8988T (cell line): ENCODE data around the gene IQSEC2.

Experiments
- DNase-seq: peaks from one replicate; pipeline ENCODE4 v3.0.0; 2011

IQSEC2 gene

DNA sequence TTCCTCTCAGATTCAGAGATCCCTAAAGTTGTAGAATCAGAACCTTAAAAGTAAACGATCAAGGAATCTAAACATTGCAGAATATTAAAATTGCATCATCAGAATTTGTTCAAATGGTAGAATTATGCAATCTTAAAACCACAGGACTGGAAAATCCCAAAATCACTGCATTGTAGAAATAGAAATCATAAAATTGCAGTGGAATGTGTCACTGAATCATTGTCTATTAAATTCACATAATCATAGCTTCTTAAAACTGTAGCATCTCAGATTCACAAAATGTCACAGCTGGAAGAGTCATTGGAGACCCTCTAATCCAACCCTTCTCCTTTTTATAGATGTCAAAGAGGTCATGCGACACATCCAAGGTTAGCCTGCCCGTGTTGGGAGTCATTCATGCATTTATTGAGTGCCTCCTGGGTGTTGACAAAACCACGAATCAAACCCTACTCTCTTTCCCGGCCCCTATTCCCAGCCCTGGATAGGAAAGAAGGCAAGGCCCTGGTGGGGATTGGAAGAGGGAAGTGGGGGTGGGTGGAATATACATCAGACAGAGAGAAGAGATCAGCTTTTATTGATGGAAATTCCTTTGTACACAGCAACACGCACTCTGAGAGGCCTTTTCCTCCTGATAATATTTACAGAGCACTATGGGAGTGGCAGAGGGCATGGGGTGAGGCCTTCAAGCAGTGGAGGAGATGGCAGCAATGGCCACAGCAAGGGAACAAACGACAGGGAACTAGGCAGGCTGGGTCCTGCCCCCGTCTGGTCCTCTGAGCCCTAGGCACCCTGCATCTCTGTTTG, 15.4 kb downstream of the IQSEC2 start:
- no peak for DNase-seq

DNA sequence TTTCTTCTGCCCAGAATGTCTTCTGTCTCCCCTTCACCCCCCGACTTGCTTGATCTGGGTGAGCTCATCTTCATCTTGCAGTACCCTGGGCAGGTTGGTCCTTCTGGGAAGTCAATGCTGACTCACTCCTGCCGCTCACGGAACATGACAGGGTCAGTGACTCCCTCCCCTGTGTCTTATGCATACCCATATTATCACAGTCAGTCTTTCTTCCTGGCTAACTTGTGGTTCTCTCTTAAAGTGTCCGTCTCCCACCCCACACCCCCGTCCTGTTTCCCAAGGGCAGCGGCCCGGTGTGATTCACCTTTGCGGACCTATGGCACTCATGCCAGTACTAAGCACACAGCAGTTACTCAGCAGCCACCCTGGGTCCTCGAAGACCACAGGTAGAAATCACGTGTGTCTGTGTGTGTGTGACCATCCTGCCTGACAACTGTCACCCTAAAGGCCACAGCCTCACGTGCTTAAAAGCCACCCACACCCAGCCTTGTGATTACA, 17.7 kb downstream of the IQSEC2 start:
- DNase-seq = no peak

DNA sequence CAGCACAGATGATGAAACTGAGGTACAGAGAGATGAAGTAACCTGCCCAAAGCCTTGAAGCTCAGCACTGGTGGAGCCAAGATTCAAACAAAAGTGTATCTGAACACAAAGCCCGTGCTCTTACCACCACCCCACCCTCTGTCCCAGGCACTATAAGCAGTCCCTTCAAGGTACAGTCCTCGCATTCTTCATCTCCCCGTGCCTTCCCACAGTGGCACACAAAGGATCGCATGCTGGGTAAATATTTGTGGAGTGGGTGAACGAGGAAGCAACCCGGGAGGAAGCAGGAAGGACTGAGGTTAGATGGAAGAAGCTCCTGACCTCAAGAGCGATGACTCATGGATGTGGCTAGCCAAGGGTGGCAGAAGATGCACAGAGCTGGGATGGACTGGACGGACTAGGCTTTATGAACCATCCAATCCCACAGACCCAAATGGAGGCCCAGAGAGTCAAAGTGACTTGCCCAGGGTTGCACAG, 18.4 kb downstream of the IQSEC2 start:
- no peak for DNase-seq

DNA sequence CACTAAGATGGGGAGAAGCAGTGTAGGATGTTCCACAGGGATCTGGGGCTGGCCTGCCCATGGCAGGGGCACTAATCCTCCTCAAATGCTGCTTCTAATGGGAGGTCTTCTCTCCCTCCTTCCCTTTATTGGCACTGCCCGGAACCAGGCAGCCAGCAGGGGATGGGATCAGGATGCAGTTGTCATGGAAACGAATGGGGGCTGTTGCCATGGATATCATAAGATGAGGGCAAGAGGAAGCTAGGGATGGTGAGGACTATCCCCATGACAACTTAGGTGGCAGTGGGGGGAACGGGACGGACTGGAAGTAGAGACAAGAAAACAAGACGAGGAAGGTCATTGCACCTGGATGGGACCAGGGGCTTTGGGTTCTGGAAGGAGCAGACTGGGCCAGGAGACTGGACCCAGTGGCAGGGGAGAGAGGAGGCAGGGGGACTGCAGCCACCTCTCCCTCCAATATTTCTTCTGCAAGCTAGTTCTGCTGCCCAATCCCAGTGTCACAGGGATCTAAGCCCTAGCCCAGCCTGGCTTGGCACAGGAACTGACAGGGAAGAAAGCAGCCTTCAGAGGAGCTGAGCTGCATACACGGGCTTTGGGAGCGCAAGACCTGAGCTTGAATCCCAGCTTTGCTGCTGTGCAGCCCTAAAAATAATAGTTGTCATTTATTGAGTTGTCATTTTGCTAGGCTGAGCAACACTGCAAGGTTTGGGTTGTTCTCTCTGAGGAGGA, 19.0 kb downstream of the IQSEC2 start:
- DNase-seq = no peak

DNA sequence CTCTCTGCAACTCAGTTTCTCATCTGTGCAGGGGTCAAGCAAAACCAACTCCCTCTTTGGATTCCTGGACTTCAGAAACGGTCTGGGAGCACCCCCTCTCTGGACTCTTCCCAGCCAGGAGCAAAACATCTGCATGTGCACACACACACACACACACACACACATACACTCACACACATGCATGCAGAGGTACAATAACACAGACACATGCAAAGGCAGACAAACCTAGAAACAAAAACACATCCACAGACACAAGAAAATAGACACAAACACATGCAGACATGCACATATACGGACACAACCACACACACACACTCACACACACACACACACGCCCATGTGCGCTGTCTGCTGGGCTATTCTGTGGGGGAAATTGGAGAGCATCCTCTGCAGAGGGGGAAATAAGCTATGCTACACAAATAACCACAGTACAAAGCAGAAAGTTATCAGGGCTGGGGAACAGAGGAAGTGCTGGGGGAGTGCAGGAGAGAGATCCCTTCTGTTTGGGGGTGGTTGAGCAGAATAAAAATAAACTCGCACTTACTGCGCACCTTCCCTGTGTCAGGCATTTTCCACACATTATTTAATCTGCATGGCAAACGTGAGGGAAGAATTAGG, 19.9 kb downstream of the IQSEC2 start:
- DNase-seq = no peak

DNA sequence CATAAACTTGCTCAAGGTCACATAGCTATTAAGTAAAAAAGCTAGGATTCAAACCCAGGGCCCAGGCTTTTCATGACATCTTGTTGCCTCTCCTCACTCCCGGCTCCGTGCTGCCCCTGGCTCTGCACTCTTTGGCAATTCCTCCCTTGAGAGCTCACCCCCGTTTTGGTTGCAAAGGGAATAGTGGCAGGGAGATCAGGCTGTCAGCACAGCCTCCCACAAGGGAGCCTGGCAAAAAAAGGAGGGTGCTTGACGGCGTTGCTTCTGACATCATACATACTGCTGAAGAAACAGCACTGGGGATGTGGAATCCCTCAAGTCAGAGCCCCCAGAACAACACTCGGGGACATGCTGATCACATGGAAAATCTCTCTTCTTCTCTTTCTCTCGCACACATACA, 20.5 kb downstream of the IQSEC2 start:
- no peak for DNase-seq

DNA sequence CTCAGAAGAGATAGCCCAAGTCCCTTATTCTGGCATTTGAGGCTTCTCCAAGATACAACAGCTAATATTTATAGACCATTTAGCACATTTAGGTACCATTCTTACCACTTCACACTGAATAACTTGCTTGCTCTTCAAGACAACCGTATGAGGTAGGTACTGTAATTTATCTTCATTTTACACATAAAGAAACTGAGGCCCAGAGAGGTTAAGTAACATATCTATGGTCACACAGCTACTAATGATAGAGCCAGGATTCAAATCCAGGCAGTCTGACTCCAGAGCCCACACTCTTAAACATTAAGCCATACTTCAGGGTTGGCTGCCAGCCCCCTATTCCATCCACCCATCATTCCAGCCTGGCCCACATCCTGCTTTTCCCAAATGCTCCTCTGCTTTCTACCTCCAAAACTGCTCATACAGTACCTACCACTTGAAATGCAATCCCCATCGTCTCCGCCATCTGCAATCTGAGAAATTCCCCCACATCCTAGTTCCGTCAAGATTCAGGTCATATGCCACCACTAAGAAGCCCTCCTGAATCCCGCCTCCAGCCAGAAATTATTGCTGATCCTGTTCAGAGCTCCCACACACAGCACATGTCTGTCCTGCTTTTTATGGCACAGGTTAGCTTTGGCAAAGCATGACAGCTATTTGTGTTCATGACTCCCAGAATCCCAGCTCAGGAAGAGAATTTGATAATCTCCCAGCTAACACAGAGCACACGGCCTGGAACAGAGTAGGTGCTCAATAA, 23.5 kb downstream of the IQSEC2 start:
- no peak for DNase-seq

DNA sequence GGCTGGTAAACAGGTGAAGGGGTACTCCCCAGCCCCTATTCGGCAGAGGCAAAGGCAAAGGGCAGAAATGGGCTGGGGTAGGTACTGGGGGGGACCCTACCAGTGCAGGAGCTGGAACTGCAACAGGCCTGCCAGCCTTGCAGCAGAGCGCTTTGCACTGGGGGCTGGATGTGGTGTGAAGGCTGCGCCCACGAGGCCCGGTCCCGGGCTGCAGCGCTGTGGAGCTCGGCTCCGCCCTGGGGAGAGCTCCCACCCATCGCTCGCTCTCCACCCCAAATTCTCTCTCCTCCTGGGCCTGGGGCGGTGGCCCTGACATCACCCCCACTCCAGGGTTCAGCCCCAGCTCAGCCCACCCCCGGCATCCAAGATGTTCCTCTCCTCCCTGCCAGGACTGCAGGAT, 24.2 kb downstream of the IQSEC2 start:
- DNase-seq = no peak

DNA sequence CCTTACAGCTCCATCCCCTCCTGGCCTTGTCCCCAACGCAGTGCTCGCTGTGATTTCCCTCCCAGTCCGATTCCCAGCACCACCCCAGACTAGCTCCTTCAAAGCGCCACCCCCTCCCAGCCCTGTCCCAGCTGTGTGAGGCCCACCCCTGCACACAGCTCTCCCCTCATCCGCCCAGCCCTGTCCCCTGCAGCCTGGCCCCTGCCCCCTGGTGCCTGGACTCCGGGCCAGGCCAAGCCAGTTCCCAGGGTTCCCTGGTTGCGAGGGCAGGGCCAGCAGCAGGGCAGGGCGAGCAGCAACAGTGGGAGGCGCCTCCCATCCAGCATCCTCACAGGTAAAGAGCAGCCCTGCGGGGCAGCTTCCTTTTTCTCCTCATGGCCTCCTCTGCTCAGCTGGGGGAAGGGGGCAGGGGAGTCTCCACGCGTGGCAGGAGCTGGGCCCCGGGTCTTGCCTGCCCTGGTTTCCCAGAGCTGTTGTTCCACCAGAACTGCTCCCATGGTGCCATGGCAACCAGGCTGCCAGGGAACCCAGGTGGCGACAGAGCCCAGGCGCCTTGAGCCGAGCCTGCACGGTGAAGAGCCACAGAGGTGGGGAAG, 24.8 kb downstream of the IQSEC2 start:
- no peak for DNase-seq

DNA sequence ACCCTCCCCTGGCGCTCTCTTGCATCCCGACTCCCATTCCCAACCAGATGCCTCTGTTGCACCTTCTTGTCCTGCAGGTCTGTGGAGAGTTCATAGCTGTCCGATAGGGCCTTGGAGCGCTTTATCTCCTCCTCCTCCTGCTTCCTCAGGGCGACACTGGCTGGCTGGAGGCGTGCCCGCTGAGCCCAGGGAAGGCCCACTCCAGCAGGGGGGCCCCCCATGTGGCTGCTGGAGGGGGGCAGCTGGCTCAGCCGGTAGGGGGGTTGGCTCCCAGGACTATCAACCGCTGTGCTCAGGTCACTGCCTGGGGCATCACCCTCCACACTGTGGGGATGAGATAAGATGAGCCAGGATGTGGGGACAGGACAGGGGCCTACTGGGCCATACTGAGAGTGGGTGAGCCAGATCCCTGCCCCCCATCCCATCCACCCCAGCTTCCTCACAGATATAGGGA, 25.6 kb downstream of the IQSEC2 start:
- DNase-seq = no peak

DNA sequence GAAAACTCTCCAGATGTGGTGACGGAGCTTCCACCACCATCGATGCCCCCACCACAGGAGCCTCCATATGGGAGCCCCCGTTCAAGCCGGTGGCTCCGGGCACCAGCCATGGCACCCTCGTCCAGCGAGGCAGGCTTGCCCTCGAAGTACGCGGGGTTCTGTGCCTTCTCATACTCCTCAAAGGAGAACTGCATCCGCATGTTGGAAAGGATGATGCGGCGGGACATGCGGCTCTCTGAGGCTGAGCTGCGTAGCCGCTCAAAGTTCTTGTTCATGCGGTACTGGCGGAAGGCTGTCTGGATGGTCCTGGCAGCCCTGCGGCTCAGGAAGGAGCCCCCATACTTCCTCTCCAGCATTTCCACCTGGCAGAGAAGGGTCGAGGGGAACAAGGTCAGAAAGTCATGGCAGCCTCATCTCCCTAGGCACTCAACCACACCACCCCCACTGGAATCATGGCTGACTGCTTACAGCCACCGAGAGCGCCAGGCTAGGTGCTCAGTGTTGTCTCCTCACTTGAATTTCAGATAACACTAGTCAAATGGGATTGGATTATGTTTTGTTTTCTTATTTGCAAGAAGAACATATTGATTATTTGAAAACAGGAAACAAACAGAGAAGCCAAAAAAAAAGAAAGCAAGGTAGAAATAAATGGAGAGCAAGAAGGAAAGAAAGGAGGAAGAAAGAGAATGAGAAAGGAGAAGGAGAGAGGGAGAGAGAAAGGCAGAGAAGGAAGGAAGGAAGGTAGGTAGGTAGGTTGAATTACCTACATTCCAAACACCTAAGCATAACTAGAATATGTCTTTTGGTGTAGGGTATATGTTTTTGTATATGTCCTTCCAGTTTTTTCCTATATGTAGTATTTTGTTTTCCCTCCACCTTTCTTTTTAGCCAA, 26.6 kb downstream of the IQSEC2 start:
- DNase-seq = no peak

DNA sequence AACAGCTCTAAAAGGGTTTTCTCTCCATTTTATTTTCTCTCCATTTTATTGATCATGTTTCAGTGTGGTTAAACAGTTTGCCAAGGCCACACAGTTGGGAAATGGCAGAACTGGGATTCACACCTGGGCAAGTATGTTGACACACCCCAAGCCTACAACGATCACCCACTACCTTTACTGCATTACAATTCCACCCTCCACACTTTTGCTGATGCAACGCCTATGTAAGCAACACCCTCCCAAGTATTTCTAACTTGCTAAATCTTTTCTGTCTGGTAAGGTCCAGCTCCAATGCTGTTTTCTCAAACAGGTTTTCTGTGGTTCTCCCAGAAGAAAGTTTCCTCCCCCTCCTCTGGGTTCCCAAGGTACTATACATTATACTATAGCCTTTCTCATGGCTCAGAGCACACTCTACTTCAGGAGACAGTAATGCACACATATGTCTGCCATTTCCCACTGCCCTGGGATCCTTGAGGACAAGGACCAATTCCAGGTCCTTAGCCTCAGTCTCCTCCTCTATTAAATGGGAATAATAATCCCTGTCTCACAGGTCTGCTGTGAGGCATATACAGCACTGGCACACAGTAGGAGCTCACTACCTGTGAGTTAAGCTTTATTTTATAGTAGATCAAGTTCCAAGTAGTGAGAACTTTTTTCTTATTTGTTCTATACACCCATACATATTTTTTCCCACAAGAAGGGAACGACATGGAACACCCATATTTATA, 27.9 kb downstream of the IQSEC2 start:
- DNase-seq = no peak

DNA sequence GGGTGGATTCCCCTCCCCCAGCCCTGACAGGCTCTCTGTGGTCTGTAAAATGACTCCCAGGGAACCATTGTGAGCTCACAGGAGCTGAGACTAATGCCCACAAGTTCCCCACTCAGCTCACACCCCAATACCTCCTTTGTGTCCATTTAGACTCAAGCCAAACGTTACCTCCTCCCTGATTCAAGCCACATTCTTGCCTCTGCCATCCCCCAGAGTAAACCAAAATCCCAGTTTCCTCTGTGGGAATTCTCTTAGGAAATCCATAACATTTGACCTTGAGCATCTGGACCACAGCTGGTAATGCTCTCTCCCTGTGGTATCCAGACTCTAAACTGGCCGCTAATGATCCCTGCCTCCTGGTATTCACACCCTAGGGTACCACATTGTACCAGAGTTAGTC, 30.1 kb downstream of the IQSEC2 start:
- DNase-seq = no peak

DNA sequence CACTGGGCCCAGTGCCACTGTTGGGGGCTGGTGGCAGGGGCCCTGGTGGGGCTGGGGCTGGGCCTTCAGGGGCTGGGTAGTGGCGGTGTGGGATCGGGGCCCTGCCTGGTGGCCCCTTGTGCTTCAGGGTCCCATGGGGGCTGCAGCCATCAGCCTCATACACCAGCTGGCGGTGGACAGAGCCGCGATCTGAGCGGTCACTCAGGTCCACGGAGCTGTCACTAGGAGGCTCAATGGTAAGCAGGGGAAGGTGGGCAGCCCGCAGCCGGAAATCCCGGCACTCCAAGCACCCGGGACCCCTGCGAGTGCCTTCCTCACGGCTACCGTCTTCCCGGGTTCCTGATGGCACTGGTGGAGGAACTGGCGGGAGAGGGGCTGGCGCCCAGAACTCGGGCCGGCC, 30.8 kb downstream of the IQSEC2 start:
- no peak for DNase-seq

DNA sequence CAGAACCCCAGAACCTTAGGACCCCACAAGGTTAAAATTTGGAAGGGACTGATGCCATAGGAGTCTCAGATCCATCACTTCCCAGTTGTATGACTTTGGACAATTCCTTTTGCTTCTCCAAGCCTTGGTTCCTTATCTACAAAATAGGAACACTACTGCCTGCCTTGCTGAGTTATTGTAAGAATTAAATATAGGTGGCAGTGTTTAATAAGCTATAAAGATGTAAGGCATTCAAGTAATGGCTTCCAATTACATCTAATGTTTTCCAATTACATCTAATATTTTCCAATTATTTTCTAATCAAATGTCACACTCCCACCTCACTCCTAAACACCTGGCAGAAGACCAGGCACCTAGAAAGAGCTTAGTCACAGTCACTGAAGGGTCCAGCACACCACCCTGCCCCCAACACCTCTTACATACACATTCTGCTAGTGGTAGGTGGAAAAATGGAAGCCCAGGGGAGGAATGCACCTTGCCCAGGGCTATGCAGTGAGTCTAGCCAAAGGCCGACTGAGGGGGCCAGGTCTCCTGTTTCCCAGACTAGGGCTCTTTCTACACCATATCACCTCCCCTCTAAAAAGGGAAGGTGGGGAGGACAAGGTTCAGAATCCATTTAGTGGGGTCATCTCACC, 31.9 kb downstream of the IQSEC2 start:
- no peak for DNase-seq

DNA sequence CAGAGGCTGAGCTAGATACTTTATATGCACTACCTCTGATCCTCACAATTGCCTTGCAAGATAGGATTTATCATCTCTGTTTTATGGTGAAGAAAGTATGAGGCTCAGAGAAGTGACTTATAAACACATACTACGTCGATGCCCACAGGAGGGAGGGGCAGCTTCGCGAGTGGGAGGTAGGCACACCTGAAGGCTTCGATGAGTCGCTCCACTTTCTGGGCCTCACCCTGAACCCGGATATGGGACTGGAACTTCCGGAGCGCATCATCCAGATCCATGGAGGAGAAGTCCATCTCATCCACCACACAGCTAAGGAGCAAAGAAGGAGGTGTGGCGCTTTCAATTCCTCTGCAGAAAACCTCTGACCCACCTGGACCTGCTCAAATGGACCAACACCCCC, 33.5 kb downstream of the IQSEC2 start:
- no peak for DNase-seq

DNA sequence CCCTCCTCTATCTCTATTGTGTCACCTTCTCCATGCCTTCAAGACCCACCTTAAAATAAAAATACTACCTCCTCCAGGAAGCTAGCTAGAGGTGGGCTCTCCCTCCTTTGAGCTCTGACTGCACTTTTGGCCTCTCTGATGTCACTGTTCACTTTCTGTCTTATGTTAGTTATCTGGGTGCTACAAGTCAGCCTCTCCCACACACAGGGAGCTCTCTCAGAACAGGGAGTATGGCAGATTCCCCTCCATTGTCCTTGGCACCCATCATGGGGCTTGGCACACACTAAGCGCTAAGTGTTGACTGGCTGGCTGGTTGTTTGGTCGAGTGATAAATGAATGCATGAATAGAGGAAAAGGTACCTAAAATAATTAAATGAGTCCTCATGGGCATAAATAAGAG, 35.2 kb downstream of the IQSEC2 start:
- no peak for DNase-seq

DNA sequence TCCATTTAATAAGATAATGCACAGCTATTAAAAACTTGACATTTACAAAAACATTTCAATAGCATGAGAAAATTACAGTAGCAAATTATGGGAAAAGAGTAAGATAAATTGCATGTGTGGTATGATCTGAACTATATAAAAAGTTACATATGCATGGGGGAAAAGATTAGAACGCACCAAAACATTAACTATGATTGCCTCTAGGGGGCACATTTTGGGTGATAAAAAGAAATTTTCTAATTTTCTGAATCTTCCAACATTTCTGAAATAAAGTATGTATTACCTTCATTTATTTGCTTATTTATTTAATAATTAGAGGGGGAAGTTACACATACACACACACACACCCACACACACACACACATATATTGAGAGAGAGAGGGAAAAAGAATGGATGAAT, 36.8 kb downstream of the IQSEC2 start:
- DNase-seq = no peak

DNA sequence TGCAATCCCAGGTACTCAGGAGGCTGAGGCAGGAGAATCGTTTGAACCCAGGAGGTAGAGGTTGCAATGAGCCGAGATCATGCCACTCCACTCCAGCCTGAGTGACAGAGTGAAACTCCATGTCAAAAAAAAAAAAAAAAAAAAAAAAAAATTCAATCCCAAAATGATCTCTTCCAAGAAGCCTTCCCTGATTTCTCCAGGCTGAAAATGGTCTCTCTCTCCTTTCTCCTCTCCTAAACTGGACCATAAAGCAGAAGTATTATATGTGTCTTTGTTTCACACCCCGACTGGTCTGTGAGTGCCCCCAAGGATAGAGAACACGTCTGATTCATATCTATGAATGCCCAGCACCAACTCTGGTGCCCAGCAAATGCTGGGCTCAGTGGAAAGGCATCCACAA, 39.1 kb downstream of the IQSEC2 start:
- DNase-seq = no peak

DNA sequence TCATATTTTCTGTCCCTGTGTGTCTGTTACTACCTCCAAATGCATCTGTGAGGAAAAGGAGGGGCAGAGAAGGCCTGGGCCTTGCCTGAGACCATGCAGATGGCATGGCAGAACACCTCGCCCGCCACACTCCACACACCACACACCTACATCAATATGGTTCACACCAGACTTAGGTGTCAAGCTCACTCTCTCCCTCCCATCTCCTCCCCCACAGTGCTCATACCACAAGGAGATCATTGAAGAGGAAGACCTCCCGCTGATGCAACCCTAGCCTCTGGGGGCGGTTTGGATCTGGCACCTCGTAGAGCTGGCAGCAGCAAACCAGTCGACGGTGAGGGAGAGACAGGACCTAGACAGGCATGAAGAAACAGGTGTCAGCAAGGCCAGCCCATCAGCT, 39.8 kb downstream of the IQSEC2 start:
- no peak for DNase-seq
